GM21423 (cell line): ENCODE results near the gene ACTL7A.
"Not testable (repeated sequence)": the region's sequence is repeated elsewhere in the genome, so short reads cannot be mapped to it uniquely, and the experiment has no call there.

Experiments
- ATAC-seq: cut with Tn5 transposase; IDR thresholded peaks from one replicate; pipeline ENCODE4 v1.9.1; 2021; ENCODE audit warnings: mild to moderate bottlenecking, moderate library complexity; ENCODE audit not compliant: unreplicated experiment

ACTL7A gene

DNA sequence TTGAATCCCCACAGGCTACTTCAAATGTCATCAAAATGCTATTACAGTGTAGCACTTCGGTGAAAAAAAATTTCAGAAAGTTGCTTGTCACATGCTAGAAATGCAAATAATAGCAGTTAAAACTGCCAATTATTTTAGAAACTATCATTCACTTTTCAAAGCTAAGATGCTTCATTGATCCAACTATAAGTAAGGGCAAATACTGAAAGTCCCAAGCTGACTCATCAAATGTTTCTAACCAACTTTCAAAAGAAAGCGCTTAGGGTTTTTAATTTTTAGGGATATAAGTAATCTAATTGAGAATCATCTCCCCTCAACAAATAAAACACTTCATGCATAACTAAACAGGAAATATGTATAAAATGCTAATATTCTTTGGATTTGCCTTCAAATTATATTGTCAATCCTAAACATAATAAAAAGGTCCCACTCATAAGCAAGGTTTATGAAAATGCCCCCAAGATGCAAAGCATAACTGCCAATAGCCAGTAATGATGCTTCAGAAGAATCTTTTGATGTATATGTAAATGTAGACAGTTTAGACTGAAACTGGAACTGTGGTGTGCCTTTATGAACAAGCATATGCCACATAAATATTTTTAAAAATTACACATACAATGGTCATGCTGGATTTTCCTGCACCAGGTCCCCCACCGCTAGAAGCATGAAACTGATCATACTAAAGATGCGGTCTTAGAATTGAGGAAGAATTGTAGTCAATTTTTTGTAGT lies 12.2 kb downstream of the ACTL7A start:
- ATAC-seq, result no peak

DNA sequence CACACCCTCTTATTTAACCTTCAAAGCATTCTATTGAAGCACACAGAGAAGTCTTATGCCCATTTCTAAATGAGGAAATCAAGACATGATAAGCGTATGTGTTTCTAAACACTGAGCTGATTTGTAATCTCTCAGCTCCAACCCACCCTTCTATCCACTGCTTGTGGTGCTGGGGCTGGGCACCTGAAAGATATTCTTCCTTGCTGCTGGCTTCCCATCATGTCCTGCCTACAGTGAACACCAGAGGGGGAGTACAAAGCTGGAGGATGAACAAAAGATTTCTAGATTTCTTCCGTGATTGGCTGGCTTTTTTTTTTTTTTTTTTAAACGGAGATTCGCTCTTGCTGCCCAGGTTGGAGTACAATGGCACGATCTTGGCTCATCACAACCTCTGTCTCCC lies 14.4 kb downstream of the ACTL7A start:
- ATAC-seq, result no peak

DNA sequence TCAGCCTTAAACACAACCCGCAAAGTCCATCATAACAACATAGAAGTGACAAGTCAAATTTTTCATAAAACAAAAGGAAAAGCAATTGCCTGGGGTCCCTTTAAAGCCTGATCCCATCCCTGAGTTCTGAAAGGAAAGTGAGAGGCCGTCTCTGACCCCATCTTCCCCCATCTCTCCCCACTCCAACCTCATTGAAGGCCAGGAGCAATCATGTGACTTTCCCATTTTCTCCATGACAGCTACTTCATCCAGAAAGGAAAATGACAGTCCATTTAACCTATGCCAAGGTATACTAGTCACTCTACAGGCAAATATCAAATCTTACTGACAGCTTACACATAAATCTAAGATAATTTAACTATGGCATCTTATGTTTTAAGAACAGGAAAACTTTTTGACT lies 15.5 kb downstream of the ACTL7A start:
- no peak for ATAC-seq

DNA sequence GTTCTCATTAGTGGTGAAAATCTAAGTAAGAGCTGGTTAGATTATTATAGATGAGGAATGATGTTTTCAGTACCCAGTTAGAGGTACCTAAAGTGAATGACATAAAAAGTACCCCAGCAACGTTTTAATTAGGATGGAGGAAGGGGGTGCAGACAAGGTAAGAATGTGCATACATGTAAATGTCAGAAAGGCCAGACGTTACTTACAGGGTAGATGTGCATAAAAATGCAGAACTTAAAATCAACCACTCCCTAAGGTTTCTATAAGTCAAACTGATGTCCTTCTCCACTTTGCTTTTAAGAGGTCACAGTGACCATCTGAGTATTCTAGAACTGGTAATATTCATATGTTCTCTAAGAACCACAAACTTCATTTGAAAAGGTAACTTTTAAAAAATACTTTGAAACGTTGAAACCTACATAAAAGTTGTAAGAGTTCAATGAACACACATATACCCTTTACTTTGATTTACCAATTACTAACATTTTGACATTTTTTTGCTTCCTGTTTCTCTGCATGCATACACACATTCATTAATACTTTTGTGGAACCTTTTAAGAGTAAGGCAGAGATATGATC lies 18.8 kb downstream of the ACTL7A start:
- no peak for ATAC-seq

DNA sequence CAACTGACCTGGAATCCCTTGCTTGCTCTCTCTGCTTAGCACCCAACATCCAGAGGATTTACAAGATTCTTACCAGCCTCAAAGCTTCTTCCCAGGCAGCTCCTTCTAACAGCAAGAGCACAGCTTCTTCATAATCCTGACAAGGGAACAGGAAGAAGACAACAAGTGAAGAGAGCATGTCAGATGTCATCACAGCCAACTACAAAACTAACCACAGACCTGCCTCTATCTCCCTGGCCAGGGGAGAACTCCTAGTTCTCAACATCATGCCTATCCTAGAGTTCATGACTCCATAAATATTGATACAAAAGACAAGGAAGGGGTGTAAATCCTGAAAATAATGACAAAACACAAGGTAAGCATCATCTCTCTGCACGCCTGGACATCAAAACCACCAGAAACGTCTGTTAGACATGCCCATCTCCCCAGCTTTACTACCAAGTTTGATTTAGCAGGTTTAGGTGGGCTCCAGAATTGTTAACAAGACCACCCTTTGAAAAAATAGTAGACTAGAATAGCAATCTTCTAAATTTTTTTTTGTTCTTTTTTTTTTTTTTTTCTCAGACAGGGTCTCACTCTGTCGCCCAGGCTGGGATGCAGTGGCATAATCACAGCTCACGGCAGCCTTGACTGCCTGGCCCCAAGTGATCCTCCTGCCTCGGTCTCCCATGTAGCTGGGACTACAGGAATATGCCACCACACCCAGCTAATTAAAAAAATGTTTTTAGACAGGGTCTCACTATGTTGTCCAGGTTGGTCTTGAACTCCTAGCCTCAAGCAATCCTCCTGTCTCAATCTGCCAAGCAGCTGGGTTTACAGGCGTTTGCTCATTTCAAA lies 20.2 kb downstream of the ACTL7A start:
- no peak for ATAC-seq

DNA sequence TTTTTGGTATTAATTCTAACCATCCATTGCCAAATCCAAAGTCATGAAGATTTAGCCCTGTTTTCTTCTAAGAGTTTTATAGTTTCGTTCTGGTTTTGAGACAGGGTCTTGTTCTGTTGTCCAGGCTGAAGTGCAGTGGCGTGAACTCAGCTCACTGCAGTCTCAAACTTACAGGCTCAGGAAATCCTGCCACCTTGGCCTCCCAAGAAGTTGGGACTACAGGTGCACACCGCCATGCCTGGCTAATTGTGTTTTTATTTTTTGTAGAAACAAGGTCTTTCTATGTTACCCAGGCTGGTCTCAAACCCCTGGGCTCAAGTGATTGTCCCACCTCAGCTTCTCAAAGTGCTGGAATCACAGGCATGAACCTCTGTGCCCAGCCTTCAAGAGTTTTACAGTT lies 21.0 kb downstream of the ACTL7A start:
- ATAC-seq, result no peak

DNA sequence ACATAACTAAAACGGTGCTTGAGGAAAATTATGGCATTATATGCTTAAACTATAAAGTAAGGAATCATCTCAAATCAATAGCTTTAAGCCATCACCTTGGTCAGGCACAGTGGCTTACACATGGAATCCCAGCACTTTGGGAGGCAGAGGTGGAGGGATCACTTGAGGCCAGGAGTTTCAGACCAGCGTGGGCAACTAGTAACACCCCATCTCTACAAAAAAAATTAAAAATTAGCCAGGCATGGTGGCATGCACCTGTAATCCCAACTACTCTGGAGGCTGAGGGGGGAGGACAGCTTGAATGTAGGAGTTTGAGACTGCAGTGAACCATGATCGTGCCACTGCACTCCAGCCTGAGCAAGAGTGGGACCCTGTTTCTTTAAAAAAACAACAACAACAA lies 22.6 kb downstream of the ACTL7A start:
- no peak for ATAC-seq

DNA sequence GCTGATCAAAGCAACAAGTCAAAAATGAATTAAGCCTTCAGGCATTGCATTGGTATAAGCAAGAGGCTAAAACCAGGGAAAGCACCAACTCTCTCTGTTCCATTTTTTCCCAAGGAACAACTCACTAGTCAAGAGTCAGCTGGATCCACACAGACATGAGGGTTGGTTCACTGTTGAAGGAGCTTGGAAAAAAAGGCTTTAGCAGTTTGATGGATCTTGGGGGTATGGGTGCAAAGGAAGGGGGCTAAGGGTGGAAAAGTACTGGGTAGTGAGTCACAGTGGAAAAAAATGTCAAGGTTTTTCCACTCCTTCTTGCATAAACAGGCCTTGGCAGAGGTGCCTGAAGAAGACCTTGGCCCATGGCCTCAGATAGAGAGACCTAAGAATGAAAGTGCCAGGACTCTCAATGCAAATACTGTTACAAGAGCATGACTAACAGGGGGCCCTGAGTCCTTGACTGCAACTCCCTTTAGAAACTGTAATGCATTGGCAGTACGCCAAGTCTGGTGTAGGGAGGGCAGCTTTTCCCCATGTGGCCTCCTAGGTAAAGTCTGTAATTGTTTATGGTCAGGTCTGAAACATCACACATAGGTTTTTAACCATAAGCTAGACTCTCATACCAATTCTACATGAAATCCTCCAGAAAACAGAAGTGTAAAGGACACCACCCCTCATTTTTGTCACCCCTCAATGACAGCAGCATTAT lies 23.7 kb downstream of the ACTL7A start:
- peak; percentile 99 for ATAC-seq

DNA sequence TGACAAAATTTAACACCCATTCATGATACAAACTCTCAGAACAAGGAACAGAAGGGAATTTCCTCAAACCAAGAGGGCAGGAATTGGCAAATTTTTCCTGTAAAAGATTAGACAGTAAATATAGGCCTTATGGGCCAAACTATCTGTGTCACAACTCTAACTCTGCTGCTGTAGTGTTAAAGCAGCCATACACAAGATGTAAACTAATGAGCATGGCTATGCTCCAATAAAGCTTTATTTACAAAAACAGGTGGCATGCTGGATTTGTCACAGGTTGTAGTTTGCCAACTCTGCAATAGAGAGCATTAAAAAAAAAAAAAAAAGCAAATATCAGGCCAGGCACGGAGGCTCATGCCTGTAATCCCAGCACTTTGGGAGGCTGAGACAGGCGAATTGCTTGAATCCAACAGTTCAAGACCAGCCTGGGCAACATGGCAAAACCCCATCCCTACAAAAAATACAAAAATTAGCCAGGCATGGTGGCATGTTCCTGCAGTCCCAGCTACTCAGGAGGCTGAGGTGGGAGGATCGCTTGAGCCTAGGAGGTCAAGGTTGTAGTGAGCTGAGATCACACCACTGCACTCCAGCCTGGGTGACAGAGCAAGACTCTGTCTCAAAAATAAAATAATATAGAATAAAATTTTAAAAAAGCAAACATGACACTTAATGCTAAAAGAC lies 24.7 kb downstream of the ACTL7A start:
- not testable (repeated sequence) for ATAC-seq

DNA sequence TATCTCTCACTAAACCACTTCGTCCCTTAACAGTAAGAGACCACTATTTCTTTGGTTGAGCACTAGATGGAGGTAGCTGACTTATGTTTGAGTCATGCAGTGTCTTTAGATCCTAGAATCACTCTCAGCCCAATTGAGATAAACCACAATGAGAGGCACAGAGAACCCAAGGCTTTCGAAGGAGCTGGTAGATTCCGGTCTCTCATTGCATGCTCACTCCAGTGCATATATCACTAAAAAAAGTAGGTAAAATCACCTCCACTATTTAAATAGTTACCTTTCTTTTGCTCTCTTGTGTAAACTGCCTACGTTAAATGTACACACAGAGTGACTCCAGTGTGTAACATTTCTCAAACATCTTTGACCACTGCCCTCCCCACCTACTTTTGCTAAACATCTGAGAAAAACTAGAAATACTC lies 27.6 kb downstream of the ACTL7A start:
- ATAC-seq, result no peak

DNA sequence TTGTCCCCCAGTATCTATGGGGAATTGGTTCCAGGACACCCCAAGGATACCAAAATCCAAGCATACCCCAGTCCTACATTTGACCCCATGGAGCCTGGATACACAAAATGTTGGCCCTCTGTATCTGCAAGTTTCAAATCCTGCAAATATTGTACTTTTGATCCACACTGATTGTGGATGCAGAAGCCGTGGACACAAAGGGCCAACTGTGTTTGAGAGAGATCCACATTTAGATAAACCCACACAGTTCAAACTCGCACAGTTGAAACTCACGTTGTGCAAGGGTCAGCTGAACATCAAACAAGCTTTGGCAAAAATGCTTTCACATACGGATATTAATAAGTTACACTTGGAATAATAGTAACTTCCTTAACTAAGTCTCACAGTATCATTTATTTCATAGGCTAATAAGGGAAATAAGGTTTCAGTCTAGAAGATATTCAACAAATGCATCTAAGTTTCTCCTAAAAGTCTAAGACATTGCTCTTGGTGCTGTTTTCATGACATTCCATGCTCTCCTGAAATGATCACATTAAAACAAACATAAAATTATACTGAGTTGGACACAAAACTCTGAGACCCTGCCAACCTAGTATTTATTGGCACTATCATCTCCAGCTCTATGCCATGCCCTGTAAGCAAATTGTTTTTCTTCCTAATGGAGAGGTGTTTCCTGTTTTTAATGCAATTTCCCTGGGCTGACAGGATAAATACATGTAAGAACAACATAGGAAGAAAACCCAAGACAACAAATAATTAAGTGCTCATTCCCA lies 32.3 kb downstream of the ACTL7A start:
- ATAC-seq, result no peak

DNA sequence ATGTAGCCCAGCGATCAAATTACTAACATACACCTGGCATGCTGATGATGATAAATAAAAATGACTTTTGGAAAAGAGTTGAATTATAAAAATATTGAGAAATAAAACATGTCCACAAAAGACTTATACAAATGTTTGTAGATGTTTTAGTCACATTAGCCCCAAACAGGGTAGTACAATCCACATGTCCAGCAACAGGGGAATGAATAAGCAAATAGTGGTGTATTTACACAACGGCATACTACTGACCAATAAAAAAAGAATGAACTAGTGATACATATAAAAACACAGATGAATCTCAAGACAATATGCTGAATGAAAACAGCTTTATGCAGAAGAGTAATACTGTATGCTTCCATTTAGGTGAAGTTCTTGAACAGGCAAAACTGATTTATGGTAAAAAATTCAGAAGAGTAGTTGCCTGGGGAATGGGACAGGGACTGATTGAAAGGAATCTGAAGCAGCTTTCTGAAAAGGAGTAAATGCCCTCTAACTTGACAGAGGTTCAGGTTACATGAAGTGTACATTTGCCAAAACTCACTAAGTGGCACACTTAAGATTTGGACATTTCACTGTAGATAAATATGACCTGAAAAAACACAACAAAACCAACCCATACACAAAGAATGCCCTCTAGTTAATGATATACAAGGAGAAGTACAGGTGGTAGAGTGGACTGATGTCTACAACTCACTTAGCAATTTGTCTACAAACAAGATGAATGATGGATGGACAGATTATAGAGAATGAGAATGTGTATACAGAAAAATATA lies 35.4 kb downstream of the ACTL7A start:
- no peak for ATAC-seq

DNA sequence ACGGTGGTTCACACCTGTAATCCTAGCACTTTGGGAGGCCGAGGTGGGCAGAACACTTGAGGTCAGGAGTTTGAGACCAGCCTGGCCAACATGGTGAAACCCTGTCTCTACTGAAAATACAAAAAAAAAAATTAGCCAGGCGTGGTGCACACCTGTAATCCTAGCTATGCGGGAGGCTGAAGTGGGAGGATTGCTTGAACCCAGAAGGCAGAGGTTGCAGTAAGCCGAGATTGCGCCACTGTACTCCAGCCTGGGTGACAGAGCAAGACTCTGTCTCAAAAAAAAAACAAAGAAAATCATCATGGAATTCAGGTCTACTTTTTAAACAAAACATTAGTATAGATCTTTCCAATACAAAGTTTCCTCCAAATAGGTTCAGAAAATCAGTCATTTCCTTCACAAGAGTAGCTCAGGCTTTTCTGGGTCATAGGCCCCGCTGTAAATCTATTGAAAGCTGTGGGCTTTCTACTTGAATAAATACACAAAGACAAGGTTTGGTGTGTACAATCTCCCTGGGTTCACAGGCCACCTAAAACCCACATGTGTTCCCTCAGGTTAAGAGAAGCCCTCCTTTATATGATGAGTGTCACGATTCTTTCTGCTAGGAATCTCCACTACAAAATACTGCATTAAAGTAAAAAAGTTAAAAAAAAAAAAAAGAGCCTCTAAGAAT lies 37.1 kb downstream of the ACTL7A start:
- ATAC-seq, result not testable (repeated sequence)

DNA sequence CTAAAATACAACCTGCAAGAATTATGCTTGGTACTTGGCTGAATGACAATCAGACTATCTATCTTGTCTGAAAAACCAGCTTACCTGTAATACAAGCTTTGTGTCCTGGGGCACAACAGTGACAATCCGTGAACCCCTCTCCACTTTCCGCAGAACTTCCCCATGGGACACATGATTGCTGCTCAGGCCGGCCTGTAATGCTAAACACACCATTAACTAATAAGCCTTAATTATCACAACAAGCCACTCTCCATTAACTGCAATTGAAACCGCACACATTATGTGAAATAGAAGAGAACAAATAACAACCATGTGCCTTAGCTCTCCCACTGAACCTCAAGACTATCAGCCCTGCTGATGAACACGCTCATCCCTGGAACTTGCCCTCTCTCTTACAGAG lies 38.1 kb downstream of the ACTL7A start:
- no peak for ATAC-seq

DNA sequence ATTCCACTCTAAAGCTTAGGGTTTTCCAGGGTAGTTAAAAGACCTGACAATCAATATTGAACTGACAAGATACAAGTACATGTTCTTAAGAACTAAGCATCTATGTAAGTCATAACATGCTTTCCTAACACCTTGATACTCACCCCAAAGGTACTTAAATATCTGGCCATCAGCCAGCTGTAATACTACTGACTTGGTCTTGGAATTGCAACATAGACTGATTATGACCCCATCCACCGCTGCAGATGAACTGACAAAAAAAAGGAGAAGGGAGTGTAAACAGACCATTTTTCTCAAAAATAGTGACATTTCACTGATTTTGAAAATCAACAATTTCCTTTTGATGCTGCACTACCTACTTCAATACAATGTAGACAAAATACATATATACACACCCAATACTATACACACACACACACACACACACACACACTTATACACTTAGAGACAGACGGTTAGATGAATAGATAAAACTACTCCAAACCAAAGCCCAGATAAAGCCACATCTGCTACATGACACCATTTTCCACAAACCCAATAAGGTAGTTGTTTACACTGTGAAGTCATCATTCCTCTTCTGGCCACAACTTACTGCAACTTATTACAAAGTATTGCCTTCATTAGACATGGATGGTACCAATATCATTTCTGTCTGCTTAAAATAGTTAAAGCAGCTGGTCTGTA lies 41.5 kb downstream of the ACTL7A start:
- no peak for ATAC-seq

DNA sequence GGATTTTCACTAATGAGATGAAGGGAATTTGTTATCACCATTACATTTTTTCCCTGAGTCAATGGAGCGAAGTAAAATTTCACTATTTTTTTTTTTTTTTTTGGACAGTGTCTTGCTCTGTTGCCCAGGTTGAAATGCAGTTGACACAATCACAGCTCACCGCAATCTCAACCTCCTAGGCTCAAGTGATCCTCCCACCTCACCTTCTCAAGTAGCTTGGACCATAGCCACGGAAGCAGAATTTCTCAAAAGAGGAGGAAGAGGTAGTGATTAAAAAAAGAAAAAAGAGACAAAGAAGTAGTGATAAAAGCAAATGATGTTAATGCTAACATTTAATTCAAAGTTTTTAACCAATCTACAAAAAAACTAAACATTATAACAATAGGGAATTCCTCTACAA lies 42.1 kb downstream of the ACTL7A start:
- ATAC-seq, result no peak

DNA sequence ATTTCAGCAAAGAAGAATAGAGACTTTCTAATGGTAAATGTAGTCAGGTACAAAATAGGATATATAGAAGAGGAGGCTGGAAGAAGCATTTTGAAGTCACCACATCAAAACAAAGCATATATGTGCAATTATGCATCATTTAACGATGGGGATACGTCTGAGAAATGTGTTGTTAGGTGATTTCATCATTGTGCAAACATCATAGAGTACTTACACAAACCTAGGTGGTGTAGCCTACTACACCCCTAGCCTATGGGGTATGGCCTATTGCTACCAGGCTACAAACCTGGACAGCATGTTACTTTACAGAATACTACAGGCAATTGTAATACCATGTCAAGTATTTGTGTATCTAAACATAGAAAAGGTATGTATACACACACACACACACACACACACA lies 43.4 kb downstream of the ACTL7A start:
- no peak for ATAC-seq

DNA sequence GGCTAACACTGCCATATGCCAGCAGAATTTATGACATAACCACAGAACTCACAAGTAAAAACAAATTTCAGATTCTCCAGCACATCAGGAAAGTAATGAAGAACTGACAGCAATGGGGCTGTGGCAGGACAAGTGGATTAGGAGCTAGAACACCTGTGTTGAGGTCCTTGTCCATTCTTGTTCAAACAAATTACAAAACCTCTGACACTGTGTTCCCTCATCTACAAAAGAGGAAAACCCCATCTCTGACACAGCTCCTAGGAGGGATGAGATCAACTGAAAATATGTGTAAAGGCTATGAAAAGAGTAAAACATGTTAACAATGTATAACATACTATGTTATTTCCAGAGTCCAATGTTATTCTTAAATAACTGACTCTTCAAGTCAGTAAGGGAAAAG lies 48.3 kb downstream of the ACTL7A start:
- no peak for ATAC-seq
